Measurements from ENCODE around the gene NPAS3.

The NPAS3 gene

DNA sequence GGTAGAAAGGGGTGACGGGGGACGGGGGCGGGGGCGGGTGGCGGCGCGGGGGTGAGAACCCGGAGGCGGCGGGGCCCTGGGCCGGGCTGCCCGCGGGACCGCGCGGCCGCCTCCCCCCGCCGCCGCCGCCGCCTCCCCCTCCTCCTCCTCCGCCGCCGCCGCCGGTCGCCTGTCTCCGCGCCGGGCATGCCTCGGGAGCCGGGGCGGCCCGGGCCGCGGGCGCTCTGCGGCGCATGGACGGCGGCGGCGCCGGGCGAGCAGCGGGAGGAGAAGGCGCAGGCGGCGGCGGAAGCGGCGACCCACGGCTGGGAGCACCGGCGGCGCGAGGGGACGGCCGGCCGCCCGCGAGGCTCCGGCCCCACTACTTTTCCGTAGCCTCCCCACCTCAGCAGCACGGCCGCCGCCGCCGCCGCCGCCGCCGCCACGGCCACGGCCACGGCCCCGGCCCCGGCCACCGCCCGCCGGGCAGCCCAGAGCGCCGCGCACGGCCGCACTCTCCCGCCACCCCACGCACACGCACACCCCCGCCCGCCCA is at the start of gene NPAS3:
Gene NPAS3 (plus strand): TSS at position 161 of the 535 bp plus-strand sequence.
- DNase-seq: no peak

DNA sequence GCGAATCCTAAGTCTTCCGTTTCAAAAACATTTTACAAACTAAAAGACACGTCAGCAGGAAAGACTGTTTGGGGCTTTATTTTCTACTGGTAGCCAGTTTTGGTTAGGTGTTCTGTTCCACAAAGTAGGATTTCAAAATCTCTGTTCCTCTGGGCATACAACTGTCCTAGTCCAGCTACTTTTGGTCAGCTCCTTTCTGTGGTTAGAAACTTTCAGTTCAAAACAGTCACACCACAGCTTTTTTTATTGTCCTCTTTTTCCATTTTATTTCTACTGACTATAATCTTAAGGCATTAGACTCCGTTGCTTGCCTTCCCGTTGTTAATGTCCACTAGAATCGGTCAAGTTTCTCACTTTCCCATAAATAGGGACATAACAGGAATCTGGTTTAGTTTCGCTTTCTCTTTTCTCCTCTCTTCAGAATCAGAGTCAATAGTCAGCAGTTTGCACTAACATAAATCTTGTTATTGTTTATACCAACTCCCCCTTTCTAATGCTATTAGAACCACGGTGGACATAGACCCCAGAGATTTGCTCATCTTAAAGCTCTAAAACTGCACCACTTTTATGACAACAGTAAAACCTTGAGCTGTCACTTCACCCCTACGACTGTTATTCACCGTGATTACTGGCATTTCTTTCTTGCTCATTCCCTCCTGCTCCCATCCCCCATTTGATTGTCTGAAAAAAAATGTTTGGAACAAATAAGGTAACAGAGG is 41.5 kb upstream of the NPAS3 start:
- no peak for DNase-seq

DNA sequence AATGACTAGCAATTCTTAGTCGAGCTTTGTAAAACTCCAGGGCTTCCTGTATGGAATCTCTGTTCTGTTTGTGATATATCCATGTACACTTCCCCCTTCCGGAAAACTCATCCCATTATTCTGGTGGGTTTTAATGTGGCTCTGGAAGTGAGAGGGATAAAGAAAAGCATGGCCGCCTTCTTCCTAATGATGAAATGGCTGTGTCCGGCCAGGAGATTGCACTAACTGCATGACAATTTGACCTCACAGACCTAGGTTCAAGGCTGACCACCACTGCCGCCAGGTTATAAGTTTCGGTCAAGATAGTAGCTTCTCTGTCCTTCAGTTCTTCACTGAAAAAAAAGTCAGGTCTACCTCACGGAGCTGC is 41.0 kb upstream of the NPAS3 start:
- no peak for DNase-seq

DNA sequence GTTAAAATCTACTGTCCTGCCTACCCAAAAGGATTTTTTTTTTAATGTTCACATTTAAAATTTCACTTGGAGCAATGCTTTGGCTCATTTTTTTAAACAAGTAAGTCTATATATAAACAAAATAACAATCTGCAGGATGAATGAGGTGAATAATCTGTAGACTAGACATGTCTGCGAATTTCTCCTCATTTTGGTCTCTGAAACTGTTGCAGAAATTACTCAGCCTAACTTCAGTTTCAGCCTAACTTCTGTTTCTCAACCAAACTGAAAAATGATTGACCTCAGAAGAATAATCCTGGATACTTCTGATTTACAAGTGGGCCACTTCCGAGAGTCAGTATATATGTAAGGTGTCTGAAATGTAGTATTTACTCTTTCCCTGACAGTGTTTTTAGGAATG is 39.8 kb upstream of the NPAS3 start:
- no peak for DNase-seq

DNA sequence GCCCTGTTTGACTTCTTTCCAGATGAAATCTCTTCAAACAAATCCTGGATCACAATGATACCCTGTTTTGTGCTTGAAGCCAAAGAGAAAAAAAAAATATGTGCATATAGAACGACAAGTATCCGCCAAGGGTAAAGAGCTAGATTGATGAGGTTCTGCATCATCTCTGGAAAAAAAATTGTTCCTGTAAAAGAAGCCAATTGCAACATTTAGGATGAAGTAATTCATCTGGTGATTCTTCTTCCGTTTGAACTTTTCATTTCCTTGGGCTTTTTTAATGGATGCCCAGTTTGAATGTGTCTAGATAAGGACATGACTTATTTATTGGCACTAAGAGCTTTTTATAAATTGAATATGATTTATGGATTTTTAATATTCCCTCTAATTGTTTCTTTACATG is 38.1 kb upstream of the NPAS3 start:
- DNase-seq: peak; percentile 22

DNA sequence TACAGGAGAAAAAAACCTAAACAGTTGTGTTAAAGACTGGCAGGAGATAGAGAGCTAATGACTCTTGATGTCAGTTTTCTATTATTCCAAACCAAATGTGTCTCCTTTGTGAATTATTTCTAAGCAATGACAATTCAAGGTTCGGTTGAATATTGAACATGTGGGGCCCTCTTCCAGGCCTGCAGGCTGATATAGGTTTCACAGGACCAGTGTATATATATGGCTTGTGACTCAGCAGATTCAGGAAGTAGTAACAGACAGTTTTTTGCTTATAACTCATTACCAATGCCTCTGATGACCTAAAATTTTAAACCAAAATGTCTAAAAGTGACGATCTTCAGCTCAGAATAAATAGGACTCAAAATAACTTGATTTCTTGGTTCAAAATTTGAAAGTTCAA is 33.7 kb upstream of the NPAS3 start:
- DNase-seq: no peak

DNA sequence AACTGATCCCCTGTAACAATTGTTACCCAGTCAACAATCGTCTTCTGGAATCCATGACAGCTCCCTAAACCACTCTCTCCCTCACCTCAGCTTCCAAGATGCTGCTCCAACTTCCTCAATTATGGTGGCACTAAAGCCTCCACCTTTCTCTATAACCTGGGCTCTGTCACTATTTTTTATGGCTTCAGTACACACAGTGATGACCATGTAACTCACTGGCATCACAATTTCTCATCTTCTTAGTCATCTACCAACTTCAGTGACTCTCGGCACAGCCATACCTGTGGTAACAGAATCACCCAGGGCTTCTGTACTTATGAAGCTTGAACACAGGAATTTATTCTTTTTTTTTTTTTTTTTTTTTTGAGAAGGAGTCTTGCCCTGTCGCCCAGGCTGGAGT is 32.0 kb upstream of the NPAS3 start:
- DNase-seq: no peak

DNA sequence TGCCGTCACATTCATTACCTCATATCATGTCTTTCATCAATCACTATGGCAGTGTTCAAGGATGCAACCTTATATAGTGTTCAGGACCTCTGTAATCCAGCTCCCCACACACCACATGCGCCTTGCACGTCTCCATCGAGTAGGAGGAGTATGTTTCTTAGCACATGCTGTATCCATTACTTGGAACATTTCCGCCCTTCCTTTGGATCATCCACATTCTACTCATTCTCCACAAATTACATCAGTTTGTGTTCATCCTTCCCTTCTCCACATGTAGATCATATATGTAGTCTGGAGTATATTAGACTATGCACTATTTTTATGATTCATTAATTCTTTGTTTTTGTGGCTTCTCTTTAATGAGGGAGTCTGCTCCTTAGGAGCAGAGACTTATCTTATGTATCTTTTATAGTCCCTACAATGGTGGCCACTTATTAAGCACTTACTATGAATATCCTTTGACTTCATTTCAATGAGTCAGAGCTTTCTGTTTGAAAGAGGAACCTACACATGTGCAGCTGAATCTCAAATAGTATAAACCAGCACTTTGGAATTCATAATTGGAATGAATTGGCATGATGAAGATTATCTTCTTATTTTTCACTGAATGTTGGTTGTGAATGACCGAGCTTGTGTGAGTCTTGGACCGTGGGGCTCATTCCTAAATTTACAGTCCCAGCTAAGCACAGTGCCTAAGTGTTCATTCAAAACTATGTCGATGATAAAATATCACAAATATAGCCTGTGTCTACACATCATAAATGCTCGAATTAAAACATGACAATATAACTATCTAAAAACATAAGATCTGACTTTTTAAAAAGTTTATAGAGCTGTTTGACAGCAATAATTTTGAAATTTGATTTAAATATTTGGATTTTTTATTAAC is 30.2 kb upstream of the NPAS3 start:
- DNase-seq: no peak

DNA sequence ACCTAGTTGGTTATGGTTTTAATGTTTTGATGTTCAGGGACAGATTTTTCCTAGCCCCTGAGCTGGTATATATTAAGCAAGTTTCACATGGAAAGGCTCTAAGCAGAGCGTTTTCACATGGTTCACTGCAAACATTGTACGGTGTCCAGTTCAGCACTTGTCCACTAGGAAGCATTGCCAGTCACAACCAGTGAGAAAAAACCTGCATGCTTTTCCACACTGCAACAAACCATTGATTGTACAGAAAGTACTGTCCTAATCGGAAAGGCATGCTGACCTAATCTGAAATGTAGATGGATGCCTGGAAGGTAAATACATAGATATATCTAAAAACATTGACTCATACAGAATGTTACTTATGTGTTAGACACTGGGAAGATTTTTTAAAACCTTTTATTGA is 25.0 kb upstream of the NPAS3 start:
- peak; percentile 41 for DNase-seq

DNA sequence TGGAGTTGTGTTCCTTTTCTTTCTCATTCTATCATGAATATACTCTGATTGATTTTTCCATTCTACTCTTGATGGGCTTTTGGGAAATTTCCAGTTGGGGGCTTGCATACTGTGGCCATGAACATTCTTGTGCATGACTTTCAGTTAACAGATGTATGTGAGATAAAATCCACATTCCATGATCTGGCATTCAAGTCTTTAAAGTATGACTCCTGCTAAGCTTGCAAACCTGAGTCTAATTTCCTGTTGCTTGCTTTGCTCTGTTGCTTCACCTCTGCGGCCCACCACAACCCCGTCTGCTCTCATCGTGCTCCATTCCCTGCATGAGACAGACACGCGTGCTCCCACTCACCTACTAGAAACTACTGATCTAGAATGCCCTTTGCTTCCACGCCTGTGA is 24.3 kb upstream of the NPAS3 start:
- no peak for DNase-seq

DNA sequence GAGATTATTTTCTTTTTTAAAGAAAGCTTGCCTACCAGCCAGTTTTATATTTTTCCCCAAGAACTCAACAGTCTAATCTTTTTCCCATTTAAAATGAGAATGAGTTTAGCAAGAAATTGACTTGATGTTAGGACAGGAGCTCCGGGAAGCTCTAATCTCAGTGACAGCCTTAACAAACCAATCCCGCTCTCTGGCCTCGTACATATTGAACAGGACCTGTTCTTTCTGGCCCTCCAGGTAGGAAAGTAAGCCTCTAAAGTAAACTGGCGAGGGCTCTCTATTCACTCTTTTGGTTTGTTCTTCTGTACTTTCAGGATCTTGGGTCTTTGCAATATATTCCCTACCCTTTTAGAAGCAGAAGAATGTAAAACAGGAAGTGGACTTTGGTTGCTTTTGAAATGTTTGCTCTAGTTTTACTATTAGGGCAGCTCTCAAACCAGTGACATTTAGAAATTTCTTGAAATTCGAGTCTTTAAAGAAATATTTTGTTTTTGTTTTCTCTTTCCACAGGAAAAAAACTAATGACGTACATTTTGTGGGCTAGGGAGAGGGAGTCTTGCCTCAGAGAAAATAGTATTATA is 17.9 kb upstream of the NPAS3 start:
- DNase-seq: no peak

DNA sequence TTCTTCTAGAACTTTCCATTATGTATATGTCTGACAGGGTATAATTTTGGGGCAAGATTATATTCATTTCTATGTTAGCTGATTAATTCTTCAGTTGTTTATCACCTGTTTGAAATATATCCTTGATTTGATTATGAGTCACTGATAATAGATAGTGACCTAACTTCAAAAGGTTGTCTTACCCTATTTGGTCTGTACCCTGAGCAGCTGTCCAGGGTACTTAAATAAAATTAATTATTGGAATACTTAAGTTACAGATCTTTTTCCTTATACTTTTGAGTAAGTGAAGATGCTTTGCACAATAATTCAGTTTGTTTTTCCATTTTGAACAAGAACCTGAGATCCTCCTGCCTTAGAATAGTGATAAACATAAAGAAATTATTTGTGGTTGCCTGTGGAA is 13.2 kb upstream of the NPAS3 start:
- no peak for DNase-seq

DNA sequence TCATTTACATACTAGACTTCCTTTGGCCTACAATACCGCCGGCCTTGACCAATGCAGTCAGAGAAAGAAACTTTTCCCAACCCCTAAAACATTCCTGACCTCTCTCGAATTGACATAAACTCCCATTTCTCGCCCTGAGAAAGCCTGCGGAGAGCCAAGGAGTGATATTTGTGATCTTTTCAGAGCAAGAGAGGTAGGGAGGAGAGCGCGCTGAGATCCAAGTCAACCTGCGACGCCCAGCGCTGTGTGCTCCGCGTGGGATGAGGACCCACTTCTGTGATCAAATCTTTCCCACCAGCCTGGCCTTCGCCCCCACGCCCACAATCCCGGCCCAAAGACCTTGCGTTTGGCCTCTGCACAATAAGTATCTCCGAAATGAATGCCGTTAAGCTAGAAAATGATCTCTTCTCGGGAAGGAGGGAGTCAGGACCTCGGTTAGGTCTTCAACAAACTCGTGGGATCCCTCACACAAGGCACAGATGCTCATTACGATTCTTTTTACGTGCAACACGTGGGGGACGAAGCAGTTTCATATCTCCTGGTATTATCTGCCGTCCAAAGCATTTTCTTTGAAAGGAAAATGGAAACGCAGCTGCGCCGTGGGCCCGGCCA is 6.3 kb upstream of the NPAS3 start:
- DNase-seq: no peak

DNA sequence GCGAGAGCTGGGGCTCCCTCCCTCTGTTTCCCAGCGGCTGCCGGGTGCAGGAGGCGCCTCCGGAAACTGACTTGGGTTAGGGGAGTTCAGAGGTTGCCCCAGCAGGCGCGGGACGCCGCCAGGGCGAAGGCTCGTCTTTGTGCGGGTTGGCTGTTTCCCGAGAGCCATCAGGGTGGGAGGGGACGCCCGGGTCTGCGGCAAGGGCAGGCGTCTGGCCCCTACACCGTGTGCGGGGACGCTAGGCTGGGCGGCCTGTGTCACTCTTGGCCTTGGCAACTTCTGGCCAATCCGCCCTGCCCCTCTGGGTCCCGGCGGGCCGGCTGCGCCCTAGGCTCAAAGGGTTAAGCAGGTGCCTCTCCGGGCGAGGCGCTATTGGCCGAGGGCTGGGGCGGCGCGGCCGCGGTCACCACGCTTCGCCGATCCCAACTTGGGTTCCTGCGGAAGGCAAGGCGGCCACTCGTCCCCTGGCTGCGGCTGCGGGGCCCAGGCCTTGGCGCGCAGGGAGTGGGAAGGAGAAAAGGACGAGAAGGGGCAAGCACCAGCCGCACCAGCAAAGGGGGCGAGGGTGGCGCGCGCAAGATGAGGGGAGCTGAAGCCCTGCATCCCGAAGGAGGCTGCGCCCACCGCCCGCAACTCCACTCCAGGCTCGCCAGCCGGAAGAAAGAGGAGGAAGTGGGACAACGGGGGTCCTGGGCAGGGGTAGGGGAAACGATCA is 5.6 kb upstream of the NPAS3 start:
- no peak for DNase-seq

DNA sequence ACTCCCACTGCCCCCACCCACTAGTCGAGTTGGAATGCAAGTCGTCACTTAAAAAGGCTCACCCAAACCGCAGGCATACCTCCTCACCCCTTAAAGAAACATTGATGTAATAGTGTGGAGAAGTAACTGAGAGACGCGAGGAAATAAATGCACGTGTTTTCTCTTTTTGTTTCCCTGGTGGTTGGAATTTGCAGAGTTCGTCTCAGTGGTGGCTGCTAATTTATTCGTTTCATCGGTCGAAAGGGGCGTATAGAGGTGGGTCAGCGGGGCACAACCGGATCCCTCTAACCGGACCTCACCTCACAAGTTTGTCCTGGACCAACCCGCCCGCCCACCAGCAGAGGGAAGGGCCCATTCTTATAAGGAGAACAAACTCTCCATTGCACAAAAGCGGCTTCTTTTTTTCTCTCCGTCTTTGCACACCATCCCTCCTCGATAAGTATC is 5.0 kb upstream of the NPAS3 start:
- DNase-seq: peak; percentile 7

DNA sequence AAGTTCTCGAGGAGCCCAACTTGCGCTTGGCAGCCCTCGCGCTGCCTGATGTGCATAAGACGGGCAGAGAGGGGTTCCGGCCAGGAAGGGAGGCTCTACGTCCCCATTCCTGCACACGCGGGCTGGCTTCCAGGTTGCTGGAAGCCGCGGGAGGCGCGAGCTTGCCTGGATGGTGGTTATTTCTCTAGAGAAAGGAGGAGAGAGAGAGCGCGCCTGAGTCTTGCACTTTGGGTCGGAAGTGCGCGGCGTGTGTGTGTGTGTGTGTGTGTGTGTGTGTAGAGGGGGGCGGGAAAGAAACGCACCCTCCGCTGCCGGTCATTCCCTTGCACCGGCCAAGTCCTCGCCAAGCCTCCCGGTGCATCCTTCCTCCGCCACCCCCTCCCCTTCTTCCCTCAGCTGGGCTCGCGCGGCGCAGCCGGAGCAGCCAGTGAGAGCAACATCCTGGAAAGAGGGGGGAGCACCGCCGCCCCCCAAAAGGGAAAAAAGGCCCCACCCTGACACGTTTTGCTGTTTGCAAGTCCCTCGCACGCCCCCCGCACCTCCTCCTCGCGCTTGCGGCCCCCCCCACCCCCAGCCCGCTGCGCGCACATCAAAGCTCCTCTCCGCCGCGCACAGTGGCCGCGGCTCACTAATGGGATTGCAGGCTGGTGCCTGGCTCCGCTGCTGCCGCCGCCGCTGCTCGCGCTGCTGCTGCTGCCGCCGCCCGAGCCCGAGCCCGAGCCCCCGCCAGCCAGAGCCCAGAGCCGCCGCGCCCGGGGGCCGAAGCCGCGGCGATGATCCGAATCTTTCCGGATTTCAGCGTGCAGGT is 4.4 kb upstream of the NPAS3 start:
- peak; percentile 7 for DNase-seq

DNA sequence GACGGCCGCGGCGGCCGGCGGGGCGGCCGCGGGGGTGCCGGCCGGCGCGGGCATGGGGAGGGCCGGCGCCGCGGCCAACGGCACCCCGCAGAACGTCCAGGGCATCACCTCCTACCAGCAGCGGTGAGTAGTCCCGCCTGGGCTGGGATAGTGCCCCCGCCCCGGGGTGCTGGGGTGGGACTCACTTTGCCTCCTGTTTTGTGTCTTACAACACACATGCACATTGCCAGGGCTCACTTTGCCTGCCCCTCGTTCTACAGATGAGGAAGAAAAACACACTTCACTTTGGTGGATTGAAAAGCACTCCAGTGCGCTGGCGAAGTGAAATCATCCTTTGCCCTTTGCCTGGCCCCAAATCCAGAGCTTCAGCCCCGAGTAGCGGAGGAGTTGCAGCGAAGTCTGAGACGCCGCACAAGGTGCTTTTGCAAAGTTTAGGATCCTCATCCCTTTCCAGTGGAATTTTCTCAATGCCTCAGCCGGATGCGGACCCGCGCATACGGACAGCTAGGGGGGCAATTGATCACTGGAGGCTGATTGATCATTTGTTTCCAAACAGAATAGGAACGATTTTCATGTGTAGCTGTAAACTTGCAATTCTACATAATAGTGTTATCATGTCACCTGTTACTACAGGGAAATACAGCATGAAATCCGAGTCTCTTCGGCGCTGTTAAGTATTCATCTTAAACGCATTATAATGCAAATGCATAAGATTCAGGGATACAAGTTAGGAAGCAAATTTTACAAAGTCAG is 3.6 kb upstream of the NPAS3 start:
- no peak for DNase-seq

DNA sequence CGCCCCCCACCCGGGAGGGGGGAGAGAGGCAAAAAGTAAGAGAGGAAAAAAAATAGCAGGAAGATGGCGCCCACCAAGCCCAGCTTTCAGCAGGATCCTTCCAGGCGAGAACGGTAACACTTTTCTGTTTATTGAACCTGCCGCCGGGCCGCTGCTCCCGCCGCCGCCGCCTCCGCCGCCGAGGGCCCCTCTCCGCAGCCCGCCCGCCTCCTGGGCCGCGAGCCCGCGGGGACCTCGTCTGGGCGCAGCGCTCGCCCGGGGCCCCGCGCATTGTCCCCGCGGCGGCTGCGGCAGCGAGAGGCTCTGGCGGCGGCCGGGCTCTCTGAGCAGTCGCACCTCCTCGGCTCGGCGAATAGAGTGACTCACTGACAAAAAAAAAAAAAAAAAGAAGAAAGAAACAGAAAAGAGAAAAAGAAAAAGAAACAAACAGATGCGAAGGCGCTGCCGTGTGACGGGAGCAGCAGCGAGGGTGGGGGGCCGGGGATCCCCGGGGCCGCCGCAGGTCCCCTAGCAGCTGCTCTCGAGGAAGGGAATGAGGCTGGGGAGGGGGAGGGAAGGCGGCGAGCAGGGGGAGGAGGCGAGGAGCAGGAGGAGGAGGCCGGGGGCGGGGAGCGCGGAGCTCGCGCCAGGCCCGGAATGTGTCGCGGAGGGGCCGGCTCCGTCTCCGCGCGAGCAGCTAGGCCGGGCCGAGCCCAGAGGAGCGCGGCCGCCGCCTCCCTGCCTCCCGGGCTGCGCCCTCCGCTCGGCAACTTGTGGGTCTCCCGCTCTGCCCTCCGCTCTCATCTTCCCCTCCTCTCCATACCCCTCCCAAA is 781 bp downstream of the NPAS3 start:
- DNase-seq: peak; percentile 46

DNA sequence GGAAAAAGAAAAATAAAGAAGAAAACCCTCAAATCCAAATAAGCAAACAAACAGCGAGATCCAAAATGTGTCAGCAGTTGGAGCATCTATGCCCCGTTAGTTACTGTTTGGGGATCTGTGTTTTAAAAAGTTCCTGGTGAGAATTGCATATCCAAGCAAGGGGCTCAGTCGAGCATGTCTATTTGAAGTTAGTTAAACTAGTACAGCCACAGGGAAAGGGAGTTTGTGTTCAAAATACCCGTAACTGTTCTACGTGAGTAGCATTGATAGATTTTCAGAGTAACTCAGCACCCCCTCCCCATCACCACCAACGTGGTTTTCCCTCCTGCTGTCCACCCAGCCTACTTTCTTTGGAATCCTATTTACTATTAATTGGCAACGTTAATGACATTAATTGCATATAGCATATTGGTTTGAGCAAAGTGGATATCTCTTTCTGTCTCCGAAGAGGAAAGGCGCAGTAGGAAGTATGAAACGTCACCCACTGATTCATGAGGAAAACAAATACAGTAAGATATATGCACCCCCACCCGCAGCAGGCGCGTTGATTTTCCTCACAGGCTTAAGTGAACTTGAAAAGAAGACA is 1.5 kb downstream of the NPAS3 start:
- no peak for DNase-seq

All from NCI-H226 (cell line).